ENCODE data around the gene RBBP8NL.

The RBBP8NL gene

GRCh38 chr20:62427172-62428001, at the start of gene RBBP8NL:
RBBP8NL (minus strand) TSS chr20:62427539; CDS start chr20:62419647, 7,892 bp downstream.
- H3K4me3 ChIP-seq (replicated peaks; ENCODE audit: low read depth, low read length): no peak within 1 kb of the TSS
- TF ChIP-seq CTCF (IDR thresholded peaks at IDR 0.05; ENCODE audit: low read depth, low read length, missing control alignments): no peak
- DNase-seq (ENCODE audit: extremely low read depth, low read depth): no peak

GRCh38 chr20:62476056-62476838, 48.9 kb upstream of the RBBP8NL start:
- no peak for DNase-seq (ENCODE audit: extremely low read depth, low read depth)
- TF ChIP-seq CTCF (IDR thresholded peaks at IDR 0.05; ENCODE audit: low read depth, low read length, missing control alignments): no peak
- H3K4me3 ChIP-seq (replicated peaks; ENCODE audit: low read depth, low read length): no peak overlapping the region

- no peak for DNase-seq (ENCODE audit: extremely low read depth, low read depth)
- no peak within 1 kb of the TSS for H3K4me3 ChIP-seq (replicated peaks; ENCODE audit: low read depth, low read length)
- TF ChIP-seq CTCF (IDR thresholded peaks at IDR 0.05; ENCODE audit: low read depth, low read length, missing control alignments): no peak
Measured at GRCh38 chr20:62475772-62476055, 48.4 kb upstream of the RBBP8NL start, which contains the start of gene GATA5. GATA5 (minus strand) TSS chr20:62475995; CDS start chr20:62475521, 474 bp downstream.

- no peak for TF ChIP-seq CTCF (IDR thresholded peaks at IDR 0.05; ENCODE audit: low read depth, low read length, missing control alignments)
- DNase-seq (ENCODE audit: extremely low read depth, low read depth): no peak
- H3K4me3 ChIP-seq (replicated peaks; ENCODE audit: low read depth, low read length): no peak overlapping the region
Measured at GRCh38 chr20:62475027-62475771, 47.9 kb upstream of the RBBP8NL start.

- H3K4me3 ChIP-seq (replicated peaks; ENCODE audit: low read depth, low read length): no peak overlapping the region
- no peak for DNase-seq (ENCODE audit: extremely low read depth, low read depth)
- no peak for TF ChIP-seq CTCF (IDR thresholded peaks at IDR 0.05; ENCODE audit: low read depth, low read length, missing control alignments)
Measured at GRCh38 chr20:62474604-62475026, 47.3 kb upstream of the RBBP8NL start.

GRCh38 chr20:62473717-62474603, 46.6 kb upstream of the RBBP8NL start:
- TF ChIP-seq CTCF (IDR thresholded peaks at IDR 0.05; ENCODE audit: low read depth, low read length, missing control alignments): no peak
- no peak overlapping the region for H3K4me3 ChIP-seq (replicated peaks; ENCODE audit: low read depth, low read length)
- no peak for DNase-seq (ENCODE audit: extremely low read depth, low read depth)

Data from HFF-Myc (cell line).